ENCODE measurements around the gene P2RY13.

GRCh38 chr3:151320131-151320530, 9.2 kb downstream of the P2RY13 start:
- TF ChIP-seq POLR2A (IDR thresholded peaks at IDR 0.05; ENCODE audit: low read depth, low read length) = no peak
- no peak for TF ChIP-seq POLR2AphosphoS5 (IDR thresholded peaks at IDR 0.05; ENCODE audit: low read depth, low read length)
